HEK293T (cell line): ENCODE results near the gene COTL1.

Source experiments
- ARNT ChIP-seq: fragments of 450-650 bp; IDR thresholded peaks from 2 replicates; pipeline ENCODE4 v1.6.1; 2017; ENCODE audit warnings: mild to moderate bottlenecking
- BHLHE40 ChIP-seq: fragments of 450-650 bp; IDR thresholded peaks from 2 replicates; pipeline ENCODE4 v1.6.1; 2016; ENCODE audit warnings: mild to moderate bottlenecking, moderate library complexity, borderline replicate concordance
- CTBP1 ChIP-seq: fragments of 450-650 bp; IDR thresholded peaks from 2 replicates; pipeline ENCODE4 v1.6.1; 2016; ENCODE audit warnings: borderline replicate concordance
- ELF4 ChIP-seq: fragments of 450-650 bp; IDR thresholded peaks from 2 replicates; pipeline ENCODE4 v1.6.1; 2017; ENCODE audit warnings: antibody characterized with exemption
- FOXA1 ChIP-seq: fragments of 450-650 bp; IDR thresholded peaks from 2 replicates; pipeline ENCODE4 v1.6.1; 2016; ENCODE audit warnings: mild to moderate bottlenecking
- FOXK2 ChIP-seq: fragments of 450-650 bp; IDR thresholded peaks from 2 replicates; pipeline ENCODE4 v1.6.1; 2016; ENCODE audit warnings: mild to moderate bottlenecking
- FOXM1 ChIP-seq: fragments of 450-650 bp; IDR thresholded peaks from 2 replicates; pipeline ENCODE4 v1.6.1; 2017; ENCODE audit warnings: mild to moderate bottlenecking, borderline replicate concordance
- HDGF ChIP-seq: fragments of 450-650 bp; IDR thresholded peaks from 2 replicates; pipeline ENCODE4 v1.6.1; 2017; ENCODE audit warnings: antibody characterized with exemption, borderline replicate concordance
- L3MBTL2 ChIP-seq: fragments of 450-650 bp; conservative IDR thresholded peaks from 2 replicates; pipeline ENCODE4 v1.6.1; 2016; ENCODE audit warnings: mild to moderate bottlenecking
- LEF1 ChIP-seq: fragments of 450-650 bp; IDR thresholded peaks from 2 replicates; pipeline ENCODE4 v1.6.1; 2017; ENCODE audit warnings: mild to moderate bottlenecking, borderline replicate concordance
- NFRKB ChIP-seq: fragments of 450-650 bp; IDR thresholded peaks from 2 replicates; pipeline ENCODE4 v1.6.1; 2016; ENCODE audit warnings: mild to moderate bottlenecking, moderate library complexity
- PKNOX1 ChIP-seq: fragments of 450-650 bp; IDR thresholded peaks from 2 replicates; pipeline ENCODE4 v1.6.1; 2016

GRCh38 chr16:84618581-84619460 is 943 bp upstream of the COTL1 start:
- TF ChIP-seq FOXK2 (no peak), LEF1 (no peak), FOXA1 (no peak), HDGF (no peak), BHLHE40 (no peak), NFRKB (no peak), ARNT (no peak), CTBP1 (no peak), L3MBTL2 (no peak; the same call in 1 of the 2 replicates), PKNOX1 (no peak), FOXM1 (no peak), ELF4 (no peak)
